Ovary (tissue), 3 donors: ENCODE measurements around the gene HDAC9.

Source experiments
- CTCF ChIP-seq, 3 donors: fragments of 450-650 bp in 2 of 3; fragments of 200-600 bp in 1 of 3; IDR thresholded peaks; one replicate each; pipeline versions ENCODE4 v1.5.1 to v1.8.0; 2016 to 2022; ENCODE audit warnings: antibody characterized with exemption in 3 of 3, mild to moderate bottlenecking in 1 of 3
- POLR2A ChIP-seq: fragments of 450-650 bp; IDR thresholded peaks from one replicate; pipeline ENCODE4 v1.6.1; 2017; ENCODE audit warnings: antibody characterized with exemption, mild to moderate bottlenecking, moderate library complexity
- donor health status: DM: no; HTN: no; CAD: no.

- no peak for TF ChIP-seq CTCF (IDR thresholded peaks at IDR 0.05)
- no peak for TF ChIP-seq POLR2A
These were observed 525.2 kb downstream of the HDAC9 start for GRCh38 chr7:19020711-19021110.
